NCI-H2081 treated with DMSO at 0.1 percent for 48 hours (cell line): ENCODE results near the gene MAN1B1.

Experiments
- DNase-seq: peaks from one replicate; lab custom pipeline; 2025; lab: John Stamatoyannopoulos, UW

MAN1B1 gene

GRCh38 chr9:137087409-137087925, 682 bp downstream of the MAN1B1 start:
- no peak for DNase-seq

GRCh38 chr9:137088121-137088520, 1.3 kb downstream of the MAN1B1 start:
- DNase-seq: no peak

GRCh38 chr9:137089232-137089947, 2.6 kb downstream of the MAN1B1 start:
- no peak for DNase-seq

GRCh38 chr9:137095664-137096517, 9.1 kb downstream of the MAN1B1 start:
- no peak for DNase-seq

GRCh38 chr9:137096785-137097546, 10.2 kb downstream of the MAN1B1 start:
- no peak for DNase-seq

GRCh38 chr9:137097761-137098462, 11.1 kb downstream of the MAN1B1 start:
- DNase-seq: no peak

GRCh38 chr9:137099231-137099630, 12.4 kb downstream of the MAN1B1 start:
- no peak for DNase-seq

- no peak for DNase-seq
Measured at GRCh38 chr9:137103206-137103999, 16.6 kb downstream of the MAN1B1 start.

- DNase-seq: no peak
Measured at GRCh38 chr9:137105814-137106661, 19.3 kb downstream of the MAN1B1 start.

GRCh38 chr9:137106662-137107250, 20.0 kb downstream of the MAN1B1 start:
- DNase-seq: no peak

GRCh38 chr9:137107312-137107921, 20.6 kb downstream of the MAN1B1 start:
- no peak for DNase-seq

- no peak for DNase-seq
Measured at GRCh38 chr9:137107982-137108381, 21.2 kb downstream of the MAN1B1 start.

- DNase-seq: no peak
Measured at GRCh38 chr9:137108608-137109249, 21.9 kb downstream of the MAN1B1 start.

GRCh38 chr9:137109250-137110146, 22.7 kb downstream of the MAN1B1 start:
- no peak for DNase-seq

GRCh38 chr9:137110147-137110910, 23.5 kb downstream of the MAN1B1 start:
- no peak for DNase-seq

GRCh38 chr9:137110911-137111787, 24.4 kb downstream of the MAN1B1 start:
- no peak for DNase-seq
